Measurements from ENCODE around the gene ING5. TPM values are rescaled to one million over a fixed set of nuclear protein-coding genes. Genes with fewer than 3 reads are reported as not detected.

Gene ING5
- total and polyA plus RNA-seq, 2 donors, result 29.8 to 47.3 TPM

Other genes starting within 250 kb of the ING5 start
- gene STK25, start 193.5 kb upstream of the ING5 start, total RNA-seq, result 86.6 TPM
- gene STK25, start 193.5 kb upstream of the ING5 start, polyA plus RNA-seq, result 198 TPM
- 2.5 TPM for gene BOK, start 143.3 kb upstream of the ING5 start, total RNA-seq
- 5.1 TPM for gene BOK, start 143.3 kb upstream of the ING5 start, polyA plus RNA-seq
- 36.8 TPM for gene THAP4, start 64.9 kb upstream of the ING5 start, total RNA-seq
- gene THAP4, start 64.9 kb upstream of the ING5 start, polyA plus RNA-seq, result 34.0 TPM
- 30.9 TPM for gene ATG4B, start 64.3 kb upstream of the ING5 start, total RNA-seq
- 68.0 TPM for gene ATG4B, start 64.3 kb upstream of the ING5 start, polyA plus RNA-seq
- gene DTYMK, start 15.2 kb upstream of the ING5 start, total RNA-seq, result 44.4 TPM
- gene DTYMK, start 15.2 kb upstream of the ING5 start, polyA plus RNA-seq, result 20.3 TPM
- 6.4 TPM for gene D2HGDH, start 32.6 kb downstream of the ING5 start, total RNA-seq
- gene D2HGDH, start 32.6 kb downstream of the ING5 start, polyA plus RNA-seq, result 51.0 TPM
- 0.09 TPM for gene GAL3ST2, start 74.8 kb downstream of the ING5 start, total RNA-seq
- 0.02 TPM for gene GAL3ST2, start 74.8 kb downstream of the ING5 start, polyA plus RNA-seq
- 0.05 TPM for gene NEU4, start 107.2 kb downstream of the ING5 start, total RNA-seq
- 1.1 TPM for gene NEU4, start 107.2 kb downstream of the ING5 start, polyA plus RNA-seq
- 16.0 TPM for gene PDCD1, start 156.9 kb downstream of the ING5 start, total RNA-seq
- gene PDCD1, start 156.9 kb downstream of the ING5 start, polyA plus RNA-seq, result 12.7 TPM
- 0.66 TPM for gene RTP5, start 167.7 kb downstream of the ING5 start, total RNA-seq
- gene RTP5, start 167.7 kb downstream of the ING5 start, polyA plus RNA-seq, result 3.7 TPM